IMR-90 (cell line): ENCODE data around the gene CCKAR. TPM values are rescaled to one million over a fixed set of nuclear protein-coding genes. Genes with fewer than 3 reads are reported as not detected.

Source experiments
- ATAC-seq: fragments of 200-7000 bp; cut with Tn5 transposase; 2 replicates; pipeline ENCODE4 v1.9.1; 2020; ENCODE audit warnings: low read depth, mild to moderate bottlenecking, moderate library complexity
- BruUV-seq: library from RNA; stranded (reverse); fragments of 400-500 nt; replicated peaks from 2 replicates; lab custom pipeline; 2021; lab: Mats Ljungman, UMichigan
- CTCF ChIA-PET: fragments of 300-600 bp; formaldehyde crosslinking; extraction: SDS; loops from one replicate; lab custom pipeline; 2021; ENCODE audit warnings: antibody characterized with exemption; lab: Yijun Ruan, JAX
- POLR2A ChIA-PET: fragments of 300-600 bp; sonication (Branson Sonifier 250); formaldehyde crosslinking; loops from one replicate; lab custom pipeline; 2022; ENCODE audit warnings: antibody characterized with exemption; ENCODE audit not compliant: unreplicated experiment; lab: Charles Lee
- DNase-seq: peaks from one replicate; pipeline ENCODE4 v3.0.0; 2013
- H2AFZ ChIP-seq: replicated peaks from 2 replicates; pipeline ENCODE3; 2013; ENCODE audit warnings: low read length, mild to moderate bottlenecking; ENCODE audit not compliant: poor library complexity
- H2AK5ac ChIP-seq: 2 replicates; pipeline ENCODE4 v1.6.1; 2013; ENCODE audit warnings: low read depth, low read length, inconsistent platforms
- H2AK9ac ChIP-seq: replicated peaks from 2 replicates; pipeline ENCODE3; 2013; ENCODE audit warnings: mild to moderate bottlenecking, low read depth, low read length, moderate library complexity; ENCODE audit not compliant: poor library complexity
- H2BK120ac ChIP-seq: 2 replicates; pipeline ENCODE4 v1.6.1; 2013; ENCODE audit warnings: low read depth, low read length, inconsistent platforms
- H2BK15ac ChIP-seq: 3 replicates; pipeline ENCODE4 v1.6.1; 2013; ENCODE audit warnings: low read depth, low read length, inconsistent platforms
- H2BK20ac ChIP-seq: 2 replicates; pipeline ENCODE4 v1.6.1; 2013; ENCODE audit warnings: low read depth, mild to moderate bottlenecking, inconsistent platforms, low read length, moderate library complexity
- H2BK5ac ChIP-seq: 2 replicates; pipeline ENCODE4 v1.6.1; 2013; ENCODE audit warnings: mild to moderate bottlenecking, low read depth, low read length, inconsistent platforms; ENCODE audit not compliant: poor library complexity, severe bottlenecking
- H3K14ac ChIP-seq: replicated peaks from 2 replicates; pipeline ENCODE4 v1.6.1; 2013; ENCODE audit warnings: low read depth, low read length, inconsistent platforms
- H3K18ac ChIP-seq: 2 replicates; pipeline ENCODE4 v1.6.1; 2013; ENCODE audit warnings: low read depth, low read length, control low read depth
- H3K23ac ChIP-seq: 2 replicates; pipeline ENCODE4 v1.6.1; 2013; ENCODE audit warnings: low read depth, low read length, inconsistent platforms
- H3K27ac ChIP-seq: 2 replicates; pipeline ENCODE4 v1.5.1; 2013; ENCODE audit warnings: mild to moderate bottlenecking, control low read depth, low read length; ENCODE audit not compliant: insufficient read depth
- H3K27me3 ChIP-seq: 2 replicates; pipeline ENCODE4 v1.6.1; 2013; ENCODE audit warnings: low read length; ENCODE audit not compliant: control insufficient read depth, insufficient read depth
- H3K36me3 ChIP-seq: 2 replicates; pipeline ENCODE4 v1.6.1; 2013; ENCODE audit warnings: low read length, mixed read lengths; ENCODE audit not compliant: control insufficient read depth, insufficient read depth
- H3K4ac ChIP-seq: 2 replicates; pipeline ENCODE4 v1.6.1; 2013; ENCODE audit warnings: low read depth, low read length, inconsistent platforms
- H3K4me1 ChIP-seq: 2 replicates; pipeline ENCODE4 v1.6.1; 2013; ENCODE audit warnings: low read length, mixed read lengths; ENCODE audit not compliant: control insufficient read depth, insufficient read depth
- H3K4me2 ChIP-seq: 2 replicates; pipeline ENCODE4 v1.6.1; 2013; ENCODE audit warnings: low read depth, mild to moderate bottlenecking, control low read depth, low read length, moderate library complexity
- H3K4me3 ChIP-seq: 2 replicates; pipeline ENCODE4 v1.5.1; 2013; ENCODE audit warnings: low read depth, mild to moderate bottlenecking, control low read depth, low read length, moderate library complexity; ENCODE audit not compliant: insufficient read depth
- H3K56ac ChIP-seq: 2 replicates; pipeline ENCODE4 v1.6.1; 2013; ENCODE audit warnings: low read length, inconsistent platforms; ENCODE audit not compliant: insufficient read depth; ENCODE audit errors: extremely low read depth
- H3K79me1 ChIP-seq, 2 experiments: 2 replicates each; pipeline ENCODE4 v1.6.1; 2013; ENCODE audit warnings: low read length in 2 of 2, inconsistent platforms in 1 of 2, low read depth in 1 of 2
- H3K9ac ChIP-seq: 2 replicates; pipeline ENCODE4 v1.6.1; 2013; ENCODE audit warnings: low read depth, low read length, control low read depth
- H3K9me1 ChIP-seq: 2 replicates; pipeline ENCODE4 v1.6.1; 2013; ENCODE audit warnings: low read length, inconsistent platforms; ENCODE audit not compliant: insufficient read depth
- H3K9me3 ChIP-seq: 2 replicates; pipeline ENCODE4 v1.6.1; 2013; ENCODE audit warnings: low read length; ENCODE audit not compliant: control insufficient read depth, insufficient read depth
- H4K20me1 ChIP-seq: 2 replicates; pipeline ENCODE4 v1.6.1; 2013; ENCODE audit warnings: low read length, inconsistent platforms; ENCODE audit not compliant: insufficient read depth
- H4K5ac ChIP-seq: 2 replicates; pipeline ENCODE4 v1.6.1; 2013; ENCODE audit warnings: mild to moderate bottlenecking, low read depth, low read length, control low read depth
- H4K8ac ChIP-seq, 2 experiments: 2 replicates each; pipeline ENCODE4 v1.6.1; 2013; ENCODE audit warnings: low read depth in 2 of 2, low read length in 2 of 2, control low read depth in 1 of 2, inconsistent platforms in 1 of 2
- H4K91ac ChIP-seq: 2 replicates; pipeline ENCODE4 v1.6.1; 2013; ENCODE audit warnings: low read depth, low read length, inconsistent platforms; ENCODE audit not compliant: insufficient read depth
- FOS ChIP-seq: fragments of 150-350 bp; IDR thresholded peaks from 2 replicates; pipeline ENCODE4 v1.6.1; 2016; ENCODE audit warnings: low read depth, low read length
- MAZ ChIP-seq: IDR thresholded peaks from 2 replicates; pipeline ENCODE4 v1.6.1; 2012; ENCODE audit warnings: low read depth, mild to moderate bottlenecking, low read length, improper control_type of control experiment, moderate library complexity, borderline replicate concordance
- WGBS, 2 experiments: methylation state at CpG; one replicate each; pipeline versions ENCODE4 v1.1.5 to v1.1.7; 2013; ENCODE audit warnings: missing lambda C conversion rate in 2 of 2; ENCODE audit not compliant: insufficient read length in 1 of 2; ENCODE audit errors: extremely low coverage in 2 of 2; 5-methylcytosine and 5-hydroxymethylcytosine counted together
- dilution Hi-C: fragments of 300-500 bp; cut with HindIII; formaldehyde crosslinking; loops from one replicate; pipeline ENCODE4 v1.14.3; 2018; ENCODE audit warnings: low sequenced_read_pairs; ENCODE audit not compliant: unreplicated experiment
- in situ Hi-C: fragments of 300-500 bp; cut with MboI; formaldehyde crosslinking; loops from 3 replicates; pipeline ENCODE4 v1.14.3; 2019; ENCODE audit warnings: low sequenced_read_pairs, inconsistent platforms, mixed read lengths
- intact Hi-C: fragments of 100-400 bp; cut with micrococcal nuclease; formaldehyde crosslinking; loops from 2 replicates; pipeline ENCODE4 v1.10.0; 2022
- polyA plus RNA-seq, 3 experiments: library from polyadenylated mRNA; depleted of rRNA; stranded (reverse); fragments of >200 nt; gene quantifications; 2 replicates each; pipeline ENCODE4 v1.2.3, GENCODE V29; 2012; ENCODE audit warnings: low replicate concordance in 1 of 3
- total RNA-seq: library from RNA; depleted of rRNA; stranded (reverse); fragments of >200 nt; gene quantifications from 2 replicates; pipeline ENCODE4 v1.2.3, GENCODE V29; 2012
- TF ChIP-seq, protein P1 (sequence below): fragments of 150-350 bp; IDR thresholded peaks from 2 replicates; pipeline ENCODE4 v1.6.1; 2016; ENCODE audit warnings: low read depth, mild to moderate bottlenecking, low read length, moderate library complexity, borderline replicate concordance

CCKAR gene
- total and polyA plus RNA-seq, 2 of the 4 experiments (the other 2 are of a cell fraction): not detected

DNA sequence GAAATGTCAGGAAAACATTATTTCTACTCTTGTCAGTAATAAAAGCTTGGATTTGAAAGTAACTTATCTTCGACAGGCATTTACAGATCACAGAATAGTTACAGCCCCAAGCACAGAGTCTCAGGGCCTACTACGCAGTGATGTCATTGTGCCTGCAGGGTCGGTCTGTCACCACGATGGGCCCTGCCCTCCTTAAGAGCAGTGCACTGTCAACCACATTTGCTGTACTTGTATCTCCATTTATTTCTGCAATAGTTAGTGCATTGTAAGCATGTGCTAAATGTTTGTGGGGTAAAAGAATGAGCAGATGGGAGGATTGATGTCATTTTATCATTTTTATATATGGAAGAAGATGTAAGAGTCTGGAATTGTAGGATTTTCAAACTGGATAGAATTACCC lies 13.6 kb upstream of the CCKAR start:
- Histone ChIP-seq H2AK9ac (no peak overlapping the region), H3K4ac (no peak overlapping the region), H3K18ac (no peak overlapping the region), H3K23ac (no peak overlapping the region), H3K36me3 (no peaks in the 10 kb centered on the region), H3K9ac (no peak overlapping the region), H3K79me1 (no peaks in the 10 kb centered on the region), H4K20me1 (no peaks in the 10 kb centered on the region), H3K27ac (no peak overlapping the region), H3K4me2 (no peak overlapping the region), H4K5ac (no peak overlapping the region), H2BK20ac (no peak overlapping the region), H2AK5ac (no peak overlapping the region), H3K27me3 (no peaks in the 10 kb centered on the region), H3K14ac (no peak overlapping the region), H3K4me1 (no peaks in the 10 kb centered on the region), H3K4me3 (no peak overlapping the region), H3K9me3 (peaks cover 3% of the 10 kb centered on the region; the same call in 1 of the 2 replicates), H4K91ac (no peak overlapping the region), H2BK120ac (no peak overlapping the region), H4K8ac (no peak overlapping the region), H2BK5ac (no peak overlapping the region), H3K9me1 (no peaks in the 10 kb centered on the region), H2BK15ac (no peak overlapping the region), H3K56ac (no peak overlapping the region), H2AFZ (no peak overlapping the region)
- DNase-seq (no peak), ATAC-seq (no peak)
- no CpG with 5 or more reads among the region's 4 CpGs for WGBS, 2 experiments
- no peak for TF ChIP-seq MAZ
- TF ChIP-seq FOS: no peak
- TF ChIP-seq, protein P1, sequence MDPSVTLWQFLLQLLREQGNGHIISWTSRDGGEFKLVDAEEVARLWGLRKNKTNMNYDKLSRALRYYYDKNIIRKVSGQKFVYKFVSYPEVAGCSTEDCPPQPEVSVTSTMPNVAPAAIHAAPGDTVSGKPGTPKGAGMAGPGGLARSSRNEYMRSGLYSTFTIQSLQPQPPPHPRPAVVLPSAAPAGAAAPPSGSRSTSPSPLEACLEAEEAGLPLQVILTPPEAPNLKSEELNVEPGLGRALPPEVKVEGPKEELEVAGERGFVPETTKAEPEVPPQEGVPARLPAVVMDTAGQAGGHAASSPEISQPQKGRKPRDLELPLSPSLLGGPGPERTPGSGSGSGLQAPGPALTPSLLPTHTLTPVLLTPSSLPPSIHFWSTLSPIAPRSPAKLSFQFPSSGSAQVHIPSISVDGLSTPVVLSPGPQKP: no peak
- dilution Hi-C loops (no loop called here), in situ Hi-C loops (no loop called here), intact Hi-C loops (no loop called here)
- ChIA-PET POLR2A (no interaction called here), CTCF (interaction anchor here (0.6 kb wide), 1 partner anchor 9 kb away, joined by 3 read pairs; no protein-coding TSS in a partner anchor)
- no TSS peak for BruUV-seq
